ENCODE data around the gene XYLT1.

XYLT1 gene

DNA sequence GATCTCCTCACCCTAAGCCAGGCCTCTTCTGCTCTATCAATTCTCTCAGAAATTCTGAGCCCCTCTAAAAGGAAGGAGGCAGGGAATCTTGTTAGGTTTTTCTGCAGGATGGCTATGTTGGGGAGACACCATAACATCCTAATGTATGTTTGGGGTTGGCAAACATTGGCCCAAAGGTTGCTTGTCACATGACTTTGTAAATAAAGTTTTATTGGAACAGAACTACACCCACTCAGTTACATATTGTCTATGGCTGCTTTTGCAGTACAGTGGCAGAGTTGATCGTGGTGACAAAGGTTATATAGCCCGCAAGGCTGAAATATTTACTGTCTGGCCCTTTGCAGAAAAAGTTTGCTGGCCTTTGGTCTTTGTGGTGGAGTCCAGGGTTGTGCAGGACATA is 409.4 kb downstream of the XYLT1 start:
- TF ChIP-seq, protein P1, sequence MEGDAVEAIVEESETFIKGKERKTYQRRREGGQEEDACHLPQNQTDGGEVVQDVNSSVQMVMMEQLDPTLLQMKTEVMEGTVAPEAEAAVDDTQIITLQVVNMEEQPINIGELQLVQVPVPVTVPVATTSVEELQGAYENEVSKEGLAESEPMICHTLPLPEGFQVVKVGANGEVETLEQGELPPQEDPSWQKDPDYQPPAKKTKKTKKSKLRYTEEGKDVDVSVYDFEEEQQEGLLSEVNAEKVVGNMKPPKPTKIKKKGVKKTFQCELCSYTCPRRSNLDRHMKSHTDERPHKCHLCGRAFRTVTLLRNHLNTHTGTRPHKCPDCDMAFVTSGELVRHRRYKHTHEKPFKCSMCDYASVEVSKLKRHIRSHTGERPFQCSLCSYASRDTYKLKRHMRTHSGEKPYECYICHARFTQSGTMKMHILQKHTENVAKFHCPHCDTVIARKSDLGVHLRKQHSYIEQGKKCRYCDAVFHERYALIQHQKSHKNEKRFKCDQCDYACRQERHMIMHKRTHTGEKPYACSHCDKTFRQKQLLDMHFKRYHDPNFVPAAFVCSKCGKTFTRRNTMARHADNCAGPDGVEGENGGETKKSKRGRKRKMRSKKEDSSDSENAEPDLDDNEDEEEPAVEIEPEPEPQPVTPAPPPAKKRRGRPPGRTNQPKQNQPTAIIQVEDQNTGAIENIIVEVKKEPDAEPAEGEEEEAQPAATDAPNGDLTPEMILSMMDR (IDR thresholded peaks at IDR 0.05; ENCODE audit: control insufficient read depth, insufficient read depth, low read depth, low read length, missing control alignments), result no peak
- no peak for DNase-seq (ENCODE audit: low read depth)
- no peak overlapping the region for H3K4me3 ChIP-seq (ENCODE audit: control insufficient read depth, low read depth, low read length)

DNA sequence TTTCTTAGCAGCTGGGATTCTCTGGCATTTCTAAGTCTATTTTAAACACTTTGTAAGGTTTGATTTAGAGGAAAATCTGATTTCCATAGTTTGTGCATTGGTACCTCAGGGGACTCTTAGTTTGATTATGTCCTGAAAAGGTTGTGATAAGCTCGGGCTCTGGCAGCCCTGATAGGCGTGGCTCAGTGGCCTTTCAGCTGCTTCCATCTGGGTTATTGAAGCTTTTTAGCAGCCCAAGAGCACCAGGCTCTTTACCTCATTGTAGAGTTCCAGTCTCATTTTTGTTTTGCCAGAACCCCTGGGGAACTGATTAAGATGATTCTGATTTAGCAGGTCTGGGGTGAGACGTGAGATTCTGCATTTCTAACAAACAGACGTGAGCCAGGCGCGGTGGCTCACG is 412.3 kb downstream of the XYLT1 start:
- no peak for DNase-seq (ENCODE audit: low read depth)
- no peak overlapping the region for H3K4me3 ChIP-seq (ENCODE audit: control insufficient read depth, low read depth, low read length)
- TF ChIP-seq, protein P1 (IDR thresholded peaks at IDR 0.05; ENCODE audit: control insufficient read depth, insufficient read depth, low read depth, low read length, missing control alignments), result no peak

DNA sequence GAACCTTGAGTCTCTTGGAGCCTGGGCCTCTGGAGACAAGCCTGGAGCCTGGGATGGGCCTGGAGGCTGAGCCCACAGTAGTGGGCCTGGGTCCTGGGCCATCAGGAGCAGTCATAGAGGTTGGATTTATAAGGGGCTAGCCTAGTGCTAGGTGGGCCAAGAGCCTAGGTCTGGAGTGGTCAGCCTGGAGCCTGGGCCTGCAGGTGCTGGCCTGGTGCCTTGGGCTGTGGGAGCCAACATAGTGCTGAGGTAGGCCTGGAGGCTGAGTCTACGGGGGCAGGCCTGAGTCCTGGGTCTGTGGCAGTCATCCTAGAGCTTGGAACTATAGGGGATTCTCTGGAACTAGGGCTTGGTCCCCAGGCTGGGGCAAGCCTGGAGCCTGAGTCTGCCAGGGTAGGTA is 414.1 kb downstream of the XYLT1 start:
- DNase-seq (ENCODE audit: low read depth), result no peak
- TF ChIP-seq, protein P1 (IDR thresholded peaks at IDR 0.05; ENCODE audit: control insufficient read depth, insufficient read depth, low read depth, low read length, missing control alignments), result no peak
- no peak overlapping the region for H3K4me3 ChIP-seq (ENCODE audit: control insufficient read depth, low read depth, low read length)

DNA sequence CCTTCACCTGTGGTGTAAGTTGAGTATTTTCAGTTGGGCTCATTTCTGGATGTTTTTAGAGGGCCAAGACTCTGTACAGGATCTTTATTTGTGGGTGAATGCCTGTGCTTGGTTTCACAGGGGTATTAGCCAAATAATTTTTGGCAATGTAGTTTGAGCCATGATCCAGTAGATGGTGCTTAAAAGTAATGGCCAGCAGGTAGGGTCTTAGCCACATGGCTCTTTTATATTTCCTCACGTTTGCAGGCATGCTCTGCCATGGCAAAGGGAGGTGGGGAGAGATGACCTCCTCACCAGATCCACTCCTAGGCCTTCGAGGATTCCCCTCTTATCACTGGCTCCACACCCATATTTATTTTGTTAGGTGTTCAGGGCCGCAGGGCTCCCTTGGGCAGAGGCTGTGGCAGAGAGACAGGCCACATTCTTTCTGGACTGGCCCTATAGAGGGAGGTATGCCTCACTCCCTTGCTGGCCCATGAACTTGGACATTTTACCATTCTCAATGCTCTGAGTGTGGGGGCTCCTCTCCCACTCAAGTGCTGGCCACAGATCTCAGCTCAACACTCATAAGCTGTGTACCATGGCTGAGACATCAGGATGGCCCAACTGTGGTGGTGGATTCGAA is 417.1 kb downstream of the XYLT1 start:
- no peak overlapping the region for H3K4me3 ChIP-seq (ENCODE audit: control insufficient read depth, low read depth, low read length)
- TF ChIP-seq, protein P1 (IDR thresholded peaks at IDR 0.05; ENCODE audit: control insufficient read depth, insufficient read depth, low read depth, low read length, missing control alignments), result no peak
- no peak for DNase-seq (ENCODE audit: low read depth)
